Rectal smooth muscle tissue (tissue), 1 donor: ENCODE results near the gene MAP4K1.
"Not testable (repeated sequence)": the region's sequence is repeated elsewhere in the genome, so short reads cannot be mapped to it uniquely, and the experiment has no call there.

Source experiments
- H3K27ac ChIP-seq: one replicate; pipeline ENCODE4 v1.7.0; 2013; ENCODE audit warnings: low read depth, low read length, inconsistent platforms
- H3K27me3 ChIP-seq: one replicate; pipeline ENCODE4 v1.7.0; 2013; ENCODE audit warnings: low read length; ENCODE audit not compliant: control insufficient read depth, insufficient read depth
- H3K36me3 ChIP-seq: one replicate; pipeline ENCODE4 v1.7.0; 2013; ENCODE audit warnings: low read length; ENCODE audit not compliant: control insufficient read depth, insufficient read depth
- H3K4me1 ChIP-seq: one replicate; pipeline ENCODE4 v1.7.0; 2013; ENCODE audit warnings: low read length; ENCODE audit not compliant: control insufficient read depth, insufficient read depth
- H3K4me3 ChIP-seq: one replicate; pipeline ENCODE4 v1.7.0; 2013; ENCODE audit warnings: low read length
- H3K9ac ChIP-seq: one replicate; pipeline ENCODE4 v1.7.0; 2013; ENCODE audit warnings: low read length

The MAP4K1 gene

GRCh38 chr19:38569368-38569983, 48.3 kb downstream of the MAP4K1 start:
- Histone ChIP-seq H3K4me3 (no peak overlapping the region), H3K4me1 (no peaks in the 10 kb centered on the region), H3K36me3 (no peaks in the 10 kb centered on the region), H3K27ac (no peak overlapping the region), H3K27me3 (no peaks in the 10 kb centered on the region), H3K9ac (no peak overlapping the region)

- Histone ChIP-seq H3K36me3 (no peaks in the 10 kb centered on the region), H3K4me3 (no peak overlapping the region)
Measured at GRCh38 chr19:38565691-38566105, 52.1 kb downstream of the MAP4K1 start.

GRCh38 chr19:38564981-38565690, 52.6 kb downstream of the MAP4K1 start:
- H3K36me3 ChIP-seq, result no peaks in the 10 kb centered on the region
- peaks cover 8% of the 10 kb centered on the region for H3K27me3 ChIP-seq
- H3K9ac ChIP-seq, result no peak overlapping the region
- no peak overlapping the region for H3K27ac ChIP-seq
- no peak overlapping the region for H3K4me3 ChIP-seq
- no peaks in the 10 kb centered on the region for H3K4me1 ChIP-seq

More at GRCh38 chr19:38565691-38566105, 52.1 kb downstream of the MAP4K1 start:
- Histone ChIP-seq H3K9ac (no peak overlapping the region), H3K4me1 (no peaks in the 10 kb centered on the region), H3K27me3 (peaks cover 8% of the 10 kb centered on the region), H3K27ac (no peak overlapping the region)

- no peak overlapping the region for H3K4me3 ChIP-seq
- peaks cover 8% of the 10 kb centered on the region for H3K27me3 ChIP-seq
- no peaks in the 10 kb centered on the region for H3K36me3 ChIP-seq
- H3K9ac ChIP-seq, result no peak overlapping the region
- no peak overlapping the region for H3K27ac ChIP-seq
- no peaks in the 10 kb centered on the region for H3K4me1 ChIP-seq
Measured at GRCh38 chr19:38563475-38563874, 54.3 kb downstream of the MAP4K1 start.

GRCh38 chr19:38562096-38562495, 55.7 kb downstream of the MAP4K1 start:
- no peaks in the 10 kb centered on the region for H3K4me1 ChIP-seq
- peaks cover 8% of the 10 kb centered on the region for H3K27me3 ChIP-seq
- H3K27ac ChIP-seq, result no peak overlapping the region
- no peak overlapping the region for H3K9ac ChIP-seq
- no peak overlapping the region for H3K4me3 ChIP-seq
- no peaks in the 10 kb centered on the region for H3K36me3 ChIP-seq

GRCh38 chr19:38561658-38562057, 56.1 kb downstream of the MAP4K1 start:
- H3K27me3 ChIP-seq, result peaks cover 8% of the 10 kb centered on the region
- H3K4me3 ChIP-seq, result no peak overlapping the region
- H3K9ac ChIP-seq, result no peak overlapping the region
- no peaks in the 10 kb centered on the region for H3K4me1 ChIP-seq
- no peaks in the 10 kb centered on the region for H3K36me3 ChIP-seq
- no peak overlapping the region for H3K27ac ChIP-seq

- H3K27me3 ChIP-seq, result peaks cover 8% of the 10 kb centered on the region
- H3K9ac ChIP-seq, result no peak overlapping the region
- no peaks in the 10 kb centered on the region for H3K36me3 ChIP-seq
- H3K4me1 ChIP-seq, result no peaks in the 10 kb centered on the region
- no peak overlapping the region for H3K27ac ChIP-seq
- H3K4me3 ChIP-seq, result no peak overlapping the region
Measured at GRCh38 chr19:38561053-38561606, 56.6 kb downstream of the MAP4K1 start.

GRCh38 chr19:38559428-38560401, 58.0 kb downstream of the MAP4K1 start:
- Histone ChIP-seq H3K27me3 (peaks cover 8% of the 10 kb centered on the region), H3K4me1 (no peaks in the 10 kb centered on the region), H3K36me3 (no peaks in the 10 kb centered on the region), H3K9ac (no peak overlapping the region), H3K27ac (no peak overlapping the region), H3K4me3 (no peak overlapping the region)

- H3K27ac ChIP-seq, H3K27me3 ChIP-seq, H3K4me1 ChIP-seq, H3K9ac ChIP-seq, H3K4me3 ChIP-seq, H3K36me3 ChIP-seq: not testable (repeated sequence)
Measured at GRCh38 chr19:38558933-38559332, 58.8 kb downstream of the MAP4K1 start.

- Histone ChIP-seq H3K4me3 (no peak overlapping the region), H3K27ac (no peak overlapping the region), H3K9ac (no peak overlapping the region), H3K36me3 (no peaks in the 10 kb centered on the region), H3K4me1 (no peaks in the 10 kb centered on the region), H3K27me3 (no peaks in the 10 kb centered on the region)
Measured at GRCh38 chr19:38557205-38557799, 60.5 kb downstream of the MAP4K1 start.

- Histone ChIP-seq H3K4me1 (no peaks in the 10 kb centered on the region), H3K9ac (no peak overlapping the region), H3K27me3 (no peaks in the 10 kb centered on the region), H3K36me3 (no peaks in the 10 kb centered on the region), H3K27ac (no peak overlapping the region), H3K4me3 (no peak overlapping the region)
Measured at GRCh38 chr19:38556521-38557174, 61.1 kb downstream of the MAP4K1 start.
